Measurements from ENCODE around the gene EPC2. TPM values are rescaled to one million over a fixed set of nuclear protein-coding genes. Genes with fewer than 3 reads are reported as not detected.

The EPC2 gene
- total and polyA plus RNA-seq, 2 of the 8 experiments (the other 6 are each of a cell fraction or from before 2014, with no cell fraction given): 16.1 to 25.7 TPM

- TF ChIP-seq RAD21 (IDR thresholded peaks at IDR 0.05 in 1 of 2, conservative IDR thresholded peaks at IDR 0.05 in 1 of 2; ENCODE audit: low read depth in 2 of 2, low read length in 2 of 2): peak; percentile 47 to 59
Observed at GRCh38 chr2:148674063-148675020, 29.8 kb downstream of the EPC2 start (continued).

Data from H1 (cell line).